GM12891 (cell line): ENCODE results near the gene MX1.

Experiments
- DNase-seq: peaks from one replicate; pipeline ENCODE4 v3.0.0; 2011; ENCODE audit warnings: low spot score; ENCODE audit not compliant: insufficient read length
- FAIRE-seq: peaks from 2 replicates; lab custom pipeline; 2011; peaks lifted over from hg19 to GRCh38; lab: Jason Lieb, UNC
- PAX5 ChIP-seq: IDR thresholded peaks from 2 replicates; pipeline ENCODE4 v1.6.1; 2011; ENCODE audit warnings: low read length, moderate library complexity, mild to moderate bottlenecking; ENCODE audit not compliant: insufficient read depth, severe bottlenecking
- POLR2A ChIP-seq: IDR thresholded peaks from 2 replicates; pipeline ENCODE4 v1.6.1; 2011; ENCODE audit warnings: low read depth, low read length, control low read depth
- POLR2AphosphoS5 ChIP-seq: IDR thresholded peaks from 2 replicates; pipeline ENCODE4 v1.6.1; 2011; ENCODE audit warnings: low read depth, low read length, control low read depth
- POU2F2 ChIP-seq: IDR thresholded peaks from 2 replicates; pipeline ENCODE4 v1.6.1; 2011; ENCODE audit warnings: low read depth, mild to moderate bottlenecking, control low read depth, low read length, moderate library complexity
- SPI1 ChIP-seq: IDR thresholded peaks from 2 replicates; pipeline ENCODE4 v1.6.1; 2011; ENCODE audit warnings: low read depth, low read length, control low read depth
- TAF1 ChIP-seq: IDR thresholded peaks from 2 replicates; pipeline ENCODE4 v1.6.1; 2011; ENCODE audit warnings: low read depth, low read length, control low read depth

MX1 gene

DNA sequence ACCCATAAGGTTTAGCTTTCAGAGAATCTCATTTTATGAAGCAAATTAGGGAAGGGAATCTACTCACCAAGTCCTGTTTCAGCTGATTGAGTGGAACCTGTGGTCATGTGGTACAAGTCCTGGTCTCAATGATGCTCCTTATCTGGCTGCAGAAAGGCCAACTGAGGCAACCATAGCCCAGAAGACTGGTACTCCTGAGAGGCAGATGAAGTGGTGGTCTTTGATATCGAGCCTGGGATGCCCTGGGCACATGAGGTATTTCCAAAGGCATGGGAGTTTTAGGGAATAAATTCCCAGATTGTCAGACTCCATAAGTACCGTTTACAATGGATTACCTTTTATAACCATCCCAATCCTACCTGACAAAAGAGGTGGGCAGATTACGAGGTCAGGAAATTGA is 3.3 kb downstream of the MX1 start:
- DNase-seq (no peak), FAIRE-seq (no peak)
- TF ChIP-seq POLR2AphosphoS5, result 0 out of 2 replicates have a peak, but pooled peaks have one; percentile 49
- TF ChIP-seq SPI1, result no peak
- no peak for TF ChIP-seq PAX5

DNA sequence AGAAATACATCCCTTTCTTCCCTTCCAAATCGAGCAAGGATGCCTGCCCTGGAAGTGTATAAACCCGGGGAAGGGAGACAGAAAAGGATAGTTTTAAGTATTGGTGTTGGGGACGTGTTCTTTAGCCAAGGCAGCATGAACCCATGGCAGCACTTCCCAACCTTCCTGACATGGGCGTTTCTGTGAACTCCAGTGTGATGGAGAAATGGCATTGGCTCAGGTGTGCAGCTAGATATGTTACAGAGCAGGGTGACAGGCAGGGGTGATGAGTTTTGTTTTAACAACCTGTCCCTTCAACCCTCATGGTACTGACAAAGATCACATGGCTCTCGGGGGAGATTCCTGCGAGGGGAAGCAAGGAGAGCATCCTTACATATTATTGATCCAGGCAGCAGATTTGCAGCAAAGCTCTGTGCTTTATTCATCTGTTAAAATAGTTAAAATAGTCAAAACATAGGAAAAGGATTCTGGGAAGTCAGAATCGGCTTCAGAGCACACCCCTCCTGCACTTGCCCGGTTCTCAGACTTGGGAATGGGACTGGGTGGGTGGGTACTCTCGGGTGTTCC is 4.0 kb downstream of the MX1 start:
- FAIRE-seq, result no peak
- no peak for TF ChIP-seq TAF1
- TF ChIP-seq PAX5, result no peak
- TF ChIP-seq POU2F2, result no peak
- peak; percentile 52 for TF ChIP-seq POLR2AphosphoS5
- no peak for TF ChIP-seq SPI1
- TF ChIP-seq POLR2A, result peak; percentile 62
- no peak for DNase-seq

DNA sequence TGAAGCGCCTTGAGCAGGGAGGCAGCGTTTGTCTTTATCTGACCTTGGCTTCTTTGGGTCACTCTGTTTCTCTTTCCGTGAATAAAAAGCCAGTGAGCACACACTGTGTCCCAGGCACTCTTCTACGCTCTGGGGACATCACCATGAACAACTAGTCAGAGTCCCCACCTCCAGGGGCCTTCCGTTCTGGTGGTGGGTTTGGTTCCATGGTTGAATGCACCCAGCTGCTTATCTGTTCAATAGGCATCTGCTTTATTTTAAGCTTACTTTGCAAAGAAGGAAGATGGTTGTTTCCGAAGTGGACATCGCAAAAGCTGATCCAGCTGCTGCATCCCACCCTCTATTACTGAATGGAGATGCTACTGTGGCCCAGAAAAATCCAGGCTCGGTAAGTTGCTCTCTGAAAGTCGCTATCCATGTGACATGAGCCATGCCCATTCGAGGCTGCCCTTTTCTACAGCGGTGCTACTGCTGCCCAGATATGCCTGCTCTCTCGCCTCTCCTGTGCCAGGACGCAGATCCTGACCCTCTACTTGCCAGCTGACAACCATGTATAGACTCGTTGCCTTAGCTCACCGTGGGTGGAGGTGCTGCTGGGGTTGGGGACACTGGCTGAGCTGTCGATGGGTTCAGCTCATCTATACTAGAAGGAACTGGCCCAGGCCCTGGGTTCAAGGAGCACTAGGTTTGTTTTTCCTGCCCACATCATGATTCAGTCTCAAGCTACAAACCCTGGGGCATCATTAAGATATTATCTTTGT is 5.9 kb downstream of the MX1 start:
- FAIRE-seq (peak; percentile 82), DNase-seq (peak; percentile 32)

DNA sequence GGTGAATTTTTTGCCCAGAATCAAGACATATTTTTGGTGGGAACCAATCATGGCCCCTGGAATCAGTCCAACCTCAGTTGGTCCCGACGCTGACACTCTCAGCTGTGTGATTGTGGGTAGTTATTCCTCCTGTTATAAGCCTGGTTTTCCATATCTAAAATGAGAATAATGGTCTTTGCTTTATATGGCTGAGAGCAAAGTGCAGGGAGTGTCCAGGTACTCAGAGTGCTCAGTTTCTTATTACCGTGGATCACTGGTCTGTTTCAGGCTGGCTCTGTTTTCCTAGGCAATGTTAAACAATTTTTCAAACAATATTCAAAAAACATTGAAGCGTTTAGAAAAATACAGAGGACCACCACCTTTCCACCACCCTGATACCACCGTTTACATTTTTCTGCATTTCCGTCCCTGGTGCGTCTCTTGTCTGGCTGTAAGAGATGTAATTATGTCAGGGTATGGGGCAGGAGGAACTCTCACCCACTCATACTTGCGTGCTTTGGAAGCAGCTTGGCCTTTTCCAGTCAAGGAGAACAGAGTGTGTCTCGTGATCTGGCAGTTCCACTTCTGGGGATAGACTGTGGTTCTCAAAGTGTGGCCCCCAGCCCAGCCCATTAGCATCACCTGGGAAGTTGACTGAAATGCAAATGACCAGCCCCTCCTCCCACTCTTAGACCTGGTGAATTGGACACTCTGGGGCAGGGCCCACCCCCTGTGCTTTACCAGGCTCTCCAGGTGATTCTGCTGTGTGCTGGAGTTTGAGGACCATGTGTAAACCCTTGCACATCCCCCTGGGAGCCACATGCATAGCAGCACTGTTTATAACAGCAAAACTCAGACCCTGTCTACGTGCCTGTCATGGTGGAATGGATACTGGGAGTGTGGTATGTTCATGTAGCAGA is 6.8 kb downstream of the MX1 start:
- DNase-seq (no peak), FAIRE-seq (peak; percentile 48)
- no peak for TF ChIP-seq TAF1
- TF ChIP-seq PAX5, result no peak
- no peak for TF ChIP-seq SPI1
- no peak; the same call in 1 of the 2 replicates for TF ChIP-seq POLR2A
- no peak for TF ChIP-seq POU2F2
- TF ChIP-seq POLR2AphosphoS5, result no peak

More for the DNA sequence above, 5.9 kb downstream of the MX1 start:
- TF ChIP-seq POLR2AphosphoS5 (peak; percentile 45), SPI1 (no peak), POLR2A (peak; percentile 54), PAX5 (peak; percentile 94), TAF1 (no peak)

DNA sequence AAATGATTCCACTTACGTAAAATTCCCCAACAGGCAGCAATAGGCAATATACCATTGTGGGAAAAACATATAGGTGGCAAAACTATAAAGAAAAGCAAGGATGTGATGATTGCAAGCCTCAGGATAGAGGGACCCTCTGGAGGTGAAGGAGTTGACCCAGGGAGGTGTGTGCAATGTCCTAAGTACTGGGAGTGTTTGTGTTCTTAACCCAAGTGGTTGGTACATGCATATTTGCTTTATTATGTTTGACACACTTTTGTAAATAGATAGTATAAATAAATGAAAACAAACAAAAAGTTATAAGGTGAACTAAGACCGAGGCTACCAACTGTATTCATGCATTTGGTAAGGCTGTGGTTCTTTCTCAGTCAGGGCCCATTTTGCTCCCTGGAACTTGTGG is 7.5 kb downstream of the MX1 start:
- FAIRE-seq, result peak; percentile 31
- no peak for TF ChIP-seq POLR2AphosphoS5
- TF ChIP-seq POLR2A, result peak; percentile 52; the same call in 1 of the 2 replicates
- DNase-seq, result no peak

DNA sequence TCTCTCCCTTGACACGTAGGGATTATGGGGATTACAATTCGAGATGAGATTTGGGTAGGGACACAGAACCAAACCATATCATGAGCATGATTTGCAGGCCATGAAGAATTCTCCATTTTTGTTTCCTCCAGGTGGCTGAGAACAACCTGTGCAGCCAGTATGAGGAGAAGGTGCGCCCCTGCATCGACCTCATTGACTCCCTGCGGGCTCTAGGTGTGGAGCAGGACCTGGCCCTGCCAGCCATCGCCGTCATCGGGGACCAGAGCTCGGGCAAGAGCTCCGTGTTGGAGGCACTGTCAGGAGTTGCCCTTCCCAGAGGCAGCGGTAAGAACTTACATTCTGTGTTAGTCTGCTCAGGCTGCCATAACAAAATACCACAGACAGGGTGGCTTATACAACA is 9.7 kb downstream of the MX1 start:
- TF ChIP-seq TAF1 (no peak), POLR2A (no peak), POLR2AphosphoS5 (no peak; the same call in 1 of the 2 replicates), PAX5 (no peak), SPI1 (no peak), POU2F2 (no peak)
- FAIRE-seq (no peak), DNase-seq (no peak)

DNA sequence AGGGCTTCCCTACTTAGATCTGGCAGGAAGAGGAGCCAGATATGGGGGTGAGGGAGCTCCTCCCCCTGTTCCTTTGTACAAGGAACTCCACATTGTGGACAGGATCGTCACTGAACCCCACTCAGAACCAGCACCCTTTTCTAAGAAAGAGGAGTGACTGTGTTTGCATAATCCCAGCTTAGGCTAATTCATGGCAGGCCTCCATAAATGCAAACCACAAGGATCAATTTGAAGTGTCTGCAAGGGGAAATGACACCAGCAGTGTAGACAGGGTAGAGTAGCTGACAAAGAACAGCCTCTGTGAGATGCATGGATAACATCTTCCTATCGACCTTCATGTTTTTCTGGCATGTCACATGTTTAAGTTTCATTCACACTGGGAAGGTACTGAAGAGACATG is 11.7 kb downstream of the MX1 start:
- DNase-seq (no peak), FAIRE-seq (peak; percentile 64)
- TF ChIP-seq PAX5, result no peak
- no peak for TF ChIP-seq POLR2AphosphoS5
- no peak; the same call in 1 of the 2 replicates for TF ChIP-seq POLR2A
- TF ChIP-seq POU2F2, result no peak
- no peak for TF ChIP-seq SPI1

DNA sequence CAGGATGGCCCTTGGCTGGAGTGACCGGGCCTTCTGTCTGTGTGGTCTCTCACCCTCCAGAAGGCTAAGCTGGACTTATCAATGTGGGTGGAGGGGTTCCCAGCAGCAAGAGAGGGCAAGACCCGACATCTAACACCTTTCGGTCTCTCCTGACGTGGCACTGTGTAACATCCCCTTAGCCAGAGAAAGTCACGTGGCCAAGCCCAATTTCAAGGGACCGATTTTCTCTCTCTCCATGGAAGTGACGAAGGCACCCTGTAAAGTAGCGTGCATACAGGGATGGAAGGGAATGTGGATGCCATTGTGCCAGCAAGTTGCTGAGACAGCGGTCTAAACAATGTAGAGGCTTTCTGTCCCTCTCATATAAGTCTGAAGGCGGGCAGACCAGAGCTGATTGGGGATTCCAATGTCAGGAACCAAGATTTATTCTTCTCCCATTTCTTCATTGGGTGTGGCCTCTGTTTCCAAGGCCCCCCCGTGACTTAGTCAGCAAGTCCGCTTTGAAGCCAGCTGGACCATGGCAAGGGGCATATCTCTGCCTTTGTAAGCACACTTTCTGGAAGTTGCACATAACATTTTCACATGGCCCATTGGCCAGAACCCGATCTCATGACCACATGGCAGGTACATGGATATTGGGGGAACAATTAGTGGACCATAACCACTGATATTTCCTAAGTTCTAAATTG is 12.5 kb downstream of the MX1 start:
- FAIRE-seq (no peak), DNase-seq (no peak)
- no peak for TF ChIP-seq POU2F2
- TF ChIP-seq TAF1, result no peak
- TF ChIP-seq POLR2AphosphoS5, result no peak; the same call in 1 of the 2 replicates
- TF ChIP-seq SPI1, result no peak
- TF ChIP-seq POLR2A, result peak; percentile 17; the same call in 1 of the 2 replicates
- TF ChIP-seq PAX5, result no peak

DNA sequence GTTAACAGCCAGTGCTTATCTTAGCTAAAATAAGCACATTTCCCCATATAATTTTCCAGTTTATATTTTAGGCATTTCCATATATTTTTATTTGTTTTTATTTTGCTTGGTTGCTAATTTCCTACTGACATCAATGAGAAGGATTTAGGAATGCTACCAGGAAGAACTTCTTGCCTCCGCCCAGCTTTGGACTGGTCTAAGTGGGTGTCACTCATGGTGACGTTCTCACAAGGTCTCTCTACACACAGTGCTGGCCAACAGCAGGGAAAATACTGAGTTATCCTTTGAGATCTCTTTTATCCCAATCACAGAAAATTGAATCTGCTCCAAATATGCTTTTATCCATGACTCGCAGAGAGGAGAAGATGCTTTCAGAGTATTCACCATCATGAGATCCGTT is 13.2 kb downstream of the MX1 start:
- DNase-seq (no peak), FAIRE-seq (no peak)
- TF ChIP-seq TAF1, result no peak
- no peak for TF ChIP-seq POU2F2
- no peak for TF ChIP-seq PAX5
- peak; percentile 18; the same call in 1 of the 2 replicates for TF ChIP-seq POLR2AphosphoS5
